GM11168 (cell line): ENCODE results near the gene ARNT2.
"Not testable (repeated sequence)": the region's sequence is repeated elsewhere in the genome, so short reads cannot be mapped to it uniquely, and the experiment has no call there.

Experiments used
- in situ Hi-C: fragments of 300-500 bp; cut with MboI; formaldehyde crosslinking; loops from one replicate; pipeline ENCODE4 v1.12.0; 2022; ENCODE audit warnings: low sequenced_read_pairs; ENCODE audit not compliant: unreplicated experiment

Gene ARNT2

DNA sequence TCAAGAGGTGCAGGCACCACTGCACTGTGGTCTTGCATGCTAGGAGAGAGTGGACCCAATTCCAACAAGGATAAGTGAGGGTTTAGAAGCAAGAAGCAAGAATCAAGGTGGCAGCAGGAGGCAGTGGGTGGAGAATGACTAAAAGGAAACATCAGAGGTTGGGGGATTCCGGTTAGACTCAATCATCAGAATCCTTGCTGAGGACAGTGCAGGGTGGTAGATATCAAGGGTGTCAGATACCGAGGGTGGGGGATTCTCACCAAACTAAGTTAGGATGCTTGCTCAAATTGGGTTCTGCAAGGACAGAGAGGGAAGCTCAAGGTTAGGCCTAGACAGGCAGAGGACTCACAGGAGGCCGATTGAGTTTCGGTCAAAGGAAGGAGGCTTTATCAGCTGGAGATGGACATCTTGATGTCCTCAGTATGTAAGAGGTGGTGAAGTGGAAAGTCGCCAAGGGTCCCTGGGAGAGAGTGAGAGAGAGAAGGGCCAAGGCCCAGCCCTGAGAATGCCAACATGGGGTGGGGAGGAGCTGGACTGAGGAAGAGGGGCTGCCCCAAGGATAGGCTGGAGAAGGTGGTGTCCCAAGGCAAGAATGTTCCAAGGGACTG, 102.2 kb downstream of the ARNT2 start:
- in situ Hi-C loops: no loop called here

DNA sequence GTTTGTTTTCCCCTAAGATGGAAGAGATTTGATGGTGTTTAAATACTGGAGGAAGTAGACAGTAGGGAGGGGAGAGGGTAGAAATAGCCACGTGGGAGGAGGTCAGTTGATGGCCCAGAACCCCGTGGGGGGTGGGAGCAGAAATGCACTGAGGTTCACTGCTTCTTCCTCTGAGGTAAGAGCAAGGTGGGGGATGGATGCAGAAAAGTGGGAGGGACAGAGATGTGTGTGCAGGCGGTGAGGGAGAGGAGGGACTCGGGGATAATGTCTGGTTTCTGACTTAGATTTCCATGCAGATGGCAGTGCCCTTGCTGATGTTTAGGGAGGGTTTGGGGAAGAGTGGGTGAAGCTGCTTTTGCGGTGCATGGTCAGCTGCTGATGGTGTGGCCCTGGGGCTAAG, 102.9 kb downstream of the ARNT2 start:
- in situ Hi-C loops: no loop called here

DNA sequence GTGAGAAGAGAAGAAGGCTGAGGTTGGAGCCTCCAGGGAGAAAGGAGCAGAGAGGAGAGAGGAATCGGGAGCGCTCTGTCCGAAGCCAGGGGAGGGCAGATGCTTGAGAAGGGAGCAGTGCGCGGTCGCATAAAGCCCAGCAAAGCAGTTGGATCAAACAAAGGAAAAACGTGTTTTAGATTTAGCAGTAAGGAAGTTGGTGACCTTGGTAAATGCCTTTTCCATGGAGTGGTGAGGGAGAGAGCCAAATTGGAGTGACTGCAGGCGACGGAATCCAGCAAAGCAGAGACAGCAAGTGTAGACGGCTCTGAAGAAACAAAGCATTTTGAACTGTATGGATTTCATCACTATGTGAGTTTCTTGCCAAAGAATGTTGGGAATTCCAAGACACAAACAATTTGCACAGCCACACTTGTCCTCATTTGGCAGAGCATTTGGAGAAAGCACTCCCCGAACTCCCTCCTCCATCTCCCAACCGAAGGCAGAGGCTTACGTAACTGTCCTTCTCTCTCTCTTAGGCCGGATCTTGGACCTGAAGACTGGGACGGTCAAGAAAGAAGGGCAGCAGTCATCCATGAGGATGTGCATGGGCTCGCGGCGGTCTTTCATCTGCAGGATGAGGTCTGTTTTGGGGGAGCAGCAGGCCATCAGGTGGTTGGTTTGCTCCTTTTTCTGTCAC, 103.6 kb downstream of the ARNT2 start:
- in situ Hi-C loops: no loop called here

DNA sequence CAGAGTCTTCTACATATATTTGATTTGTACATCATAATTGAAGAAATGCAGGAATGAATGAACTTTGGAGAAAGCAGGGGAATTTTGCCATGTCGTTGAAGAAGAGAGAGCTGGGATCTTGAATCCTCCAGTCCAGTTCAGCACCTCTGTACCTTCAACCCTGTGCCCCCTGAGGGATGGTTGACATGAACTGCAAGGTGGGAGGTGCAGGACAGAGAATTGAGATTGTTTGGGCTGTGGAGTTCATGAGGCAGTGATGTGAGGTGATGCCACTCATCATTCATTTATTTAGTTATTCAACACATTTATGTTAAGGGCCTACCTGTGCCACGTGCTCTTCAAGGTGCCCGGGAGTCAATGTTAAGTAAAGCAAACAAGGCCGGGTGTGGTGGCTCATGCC, 104.6 kb downstream of the ARNT2 start:
- in situ Hi-C loops: no loop called here

DNA sequence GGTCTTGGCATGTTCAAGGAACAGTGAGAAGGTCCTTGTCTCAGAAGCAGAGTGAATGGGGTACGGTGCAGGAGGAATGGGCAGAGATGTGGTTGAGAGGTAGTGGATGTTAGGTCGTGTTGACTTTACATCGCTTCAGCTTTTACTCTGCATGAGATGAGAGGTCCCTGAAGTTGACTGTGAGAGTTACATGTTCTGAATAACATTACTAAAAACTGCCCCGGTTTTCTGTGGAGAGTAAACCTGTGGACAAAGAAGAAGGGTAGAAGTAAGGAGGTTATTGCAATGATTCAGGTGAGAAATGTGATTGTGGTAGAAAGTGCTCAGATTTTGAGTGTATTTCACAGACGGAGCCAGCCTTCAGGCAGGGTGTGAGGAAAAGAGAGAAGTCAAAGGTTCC, 105.6 kb downstream of the ARNT2 start:
- in situ Hi-C loops: no loop called here

DNA sequence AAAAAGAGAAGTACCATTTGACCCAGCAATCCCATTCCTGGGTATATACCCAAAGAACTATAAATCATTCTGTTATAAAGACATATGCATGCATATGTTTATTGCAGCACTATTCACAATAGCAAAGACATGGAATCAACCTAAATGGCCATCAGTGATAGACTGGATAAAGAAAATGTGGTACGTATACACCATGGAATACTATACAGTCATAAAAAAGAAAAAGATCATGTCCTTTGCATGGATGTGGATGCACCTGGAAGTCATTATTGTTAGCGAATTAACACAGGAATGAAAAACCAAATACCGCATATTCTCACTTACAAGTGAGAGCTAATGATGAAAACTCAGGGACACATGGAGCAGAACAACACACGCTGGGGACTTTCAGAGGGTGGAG, 106.8 kb downstream of the ARNT2 start:
- in situ Hi-C loops: not testable (repeated sequence)

DNA sequence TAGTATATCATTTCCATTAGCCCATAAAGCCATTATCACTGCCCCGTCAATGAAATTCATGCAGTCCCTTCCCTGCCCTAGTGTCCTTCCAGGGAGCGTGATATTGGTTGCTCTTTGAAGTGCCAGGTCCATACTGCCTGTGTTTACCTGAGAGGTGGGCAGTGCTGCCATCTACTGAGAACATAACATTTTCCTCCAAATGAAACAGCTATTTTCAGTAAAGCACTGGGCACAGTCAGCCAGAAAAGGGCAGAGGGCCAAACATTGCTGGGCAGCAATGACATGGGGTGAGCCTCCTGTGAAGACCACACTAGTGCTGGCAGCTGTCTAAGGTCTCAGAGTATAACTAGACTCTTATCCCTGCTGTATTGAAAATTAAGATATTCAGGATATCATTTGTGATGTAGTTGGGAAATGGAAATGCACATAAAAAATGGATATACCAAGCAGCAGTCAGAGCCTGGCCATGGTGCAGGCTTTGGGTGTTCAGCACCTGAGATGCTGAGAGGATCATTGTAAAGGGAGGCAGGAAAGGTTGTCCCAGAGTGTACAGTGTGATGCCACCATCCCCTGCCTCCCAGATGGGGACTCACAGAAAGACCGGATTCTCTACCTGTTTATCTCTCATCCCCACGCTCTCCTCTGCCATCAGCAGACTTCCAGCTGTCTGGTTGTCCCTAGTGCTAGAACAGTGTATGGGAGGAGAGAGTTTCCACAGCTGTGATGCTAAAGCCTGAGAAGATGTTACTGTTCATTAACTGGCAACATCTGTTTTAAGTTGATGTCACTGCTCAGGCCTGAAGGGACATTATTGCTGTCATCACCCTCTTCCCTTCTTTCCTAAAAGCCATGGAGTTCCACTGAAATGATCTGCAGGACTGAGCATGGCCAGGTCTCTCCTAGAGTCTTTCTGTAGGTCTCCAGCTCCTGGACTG, 108.8 kb downstream of the ARNT2 start:
- in situ Hi-C loops: no loop called here

DNA sequence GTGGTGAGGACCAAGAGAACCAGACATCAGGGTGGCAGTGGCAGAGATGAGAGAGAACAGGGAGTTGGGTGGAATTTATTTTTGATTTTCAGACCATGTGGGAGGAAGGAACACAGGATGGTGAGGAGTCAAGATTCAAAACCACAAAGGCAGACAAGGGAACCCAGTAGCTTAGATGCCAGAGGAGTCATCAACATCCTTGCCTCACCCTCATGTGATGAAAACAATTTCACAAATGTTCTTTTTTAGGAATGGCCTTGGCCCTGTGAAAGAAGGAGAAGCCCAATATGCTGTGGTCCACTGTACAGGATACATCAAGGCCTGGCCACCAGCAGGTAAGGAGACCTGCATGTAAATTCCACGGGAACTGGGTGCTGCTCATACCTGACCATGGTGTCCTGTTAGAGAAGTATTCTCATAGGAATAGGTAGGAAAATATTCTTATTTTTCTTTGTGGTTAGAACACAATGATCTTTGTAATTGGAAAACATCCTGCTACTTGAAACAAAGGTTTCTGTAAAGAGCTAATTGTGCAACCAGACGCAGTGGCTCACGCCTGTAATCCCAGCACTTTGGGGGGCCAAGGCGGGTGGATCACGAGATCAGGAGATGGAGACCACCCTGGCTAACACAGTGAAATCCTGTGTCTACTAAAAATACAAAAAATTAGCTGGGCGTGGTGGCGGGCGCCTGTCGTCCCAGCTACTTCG, 110.0 kb downstream of the ARNT2 start:
- in situ Hi-C loops: no loop called here

DNA sequence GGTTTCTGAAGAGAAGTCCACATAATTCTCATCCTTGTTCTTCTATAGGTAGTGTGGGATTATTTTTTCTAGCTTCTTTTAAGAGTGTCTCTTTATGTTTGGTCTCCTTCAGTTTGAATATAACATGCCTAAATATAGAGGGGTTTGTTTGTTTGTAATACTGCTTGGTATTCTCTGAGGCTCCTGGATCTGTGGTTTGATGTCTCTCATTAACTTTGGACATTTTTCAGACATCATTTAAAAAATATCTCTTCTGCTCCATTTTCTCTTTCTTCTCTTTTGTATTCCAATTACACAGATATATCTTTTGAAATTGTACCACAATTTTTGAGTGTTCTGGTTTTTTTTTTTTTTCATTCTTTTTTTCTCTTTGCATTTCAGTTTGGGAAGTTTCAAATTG, 113.1 kb downstream of the ARNT2 start:
- in situ Hi-C loops: no loop called here

DNA sequence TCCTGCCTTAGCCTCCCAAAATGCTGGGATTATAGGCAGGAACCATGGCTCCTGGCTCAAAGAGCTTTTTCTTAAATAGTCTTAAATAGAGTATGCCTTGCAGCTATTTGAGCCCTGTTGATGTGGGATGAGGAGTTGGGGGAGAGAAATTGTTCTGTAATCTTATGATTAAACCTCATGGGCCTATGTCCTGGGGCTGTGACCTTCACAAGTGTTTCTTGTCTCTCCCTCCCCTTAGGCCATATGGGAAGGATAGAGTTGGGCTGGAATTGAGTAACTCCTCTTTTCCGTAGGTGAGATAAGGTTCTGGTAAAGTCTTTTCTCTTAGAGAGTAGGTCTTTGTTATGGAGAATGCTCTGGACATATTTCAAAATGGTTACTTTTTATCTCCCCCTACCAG, 114.3 kb downstream of the ARNT2 start:
- in situ Hi-C loops: no loop called here

DNA sequence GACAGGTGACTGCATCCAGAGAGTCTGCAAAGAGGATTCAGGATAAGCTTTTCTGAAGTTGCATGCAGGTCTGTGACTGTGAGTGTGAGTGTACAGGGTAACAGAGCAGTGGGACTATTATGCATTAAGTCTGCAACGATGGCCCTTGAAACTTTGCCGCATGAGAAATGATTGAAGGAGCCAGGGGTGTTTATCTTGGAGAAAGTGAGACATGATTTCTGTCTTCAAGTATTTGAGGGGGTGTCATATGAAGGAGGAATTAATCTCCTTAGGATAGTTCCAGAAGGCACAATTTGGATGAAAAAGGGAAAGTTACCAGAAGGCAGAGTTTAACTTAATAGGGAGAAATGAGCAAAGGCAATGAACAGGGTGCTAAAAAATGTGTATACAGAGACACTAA, 119.6 kb downstream of the ARNT2 start:
- in situ Hi-C loops: no loop called here

DNA sequence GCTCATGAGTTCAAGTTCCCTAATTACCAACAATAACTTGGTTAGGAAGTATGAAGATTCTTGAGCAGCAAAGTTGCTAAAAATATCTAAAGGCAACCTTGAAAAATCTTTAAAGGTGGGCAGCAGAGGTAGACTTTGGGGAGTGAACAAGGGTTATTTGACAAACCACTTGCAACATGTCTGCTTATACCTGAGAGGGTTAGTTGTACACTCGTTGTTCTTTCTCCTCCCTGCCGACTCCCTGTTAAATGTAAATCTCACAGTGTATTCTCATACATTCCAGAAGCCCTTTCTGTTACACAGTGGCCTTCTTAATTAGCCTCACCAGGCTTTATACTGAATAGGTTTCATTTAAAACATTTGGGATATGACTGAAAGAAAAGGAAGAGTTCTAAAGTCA, 121.7 kb downstream of the ARNT2 start:
- in situ Hi-C loops: no loop called here

DNA sequence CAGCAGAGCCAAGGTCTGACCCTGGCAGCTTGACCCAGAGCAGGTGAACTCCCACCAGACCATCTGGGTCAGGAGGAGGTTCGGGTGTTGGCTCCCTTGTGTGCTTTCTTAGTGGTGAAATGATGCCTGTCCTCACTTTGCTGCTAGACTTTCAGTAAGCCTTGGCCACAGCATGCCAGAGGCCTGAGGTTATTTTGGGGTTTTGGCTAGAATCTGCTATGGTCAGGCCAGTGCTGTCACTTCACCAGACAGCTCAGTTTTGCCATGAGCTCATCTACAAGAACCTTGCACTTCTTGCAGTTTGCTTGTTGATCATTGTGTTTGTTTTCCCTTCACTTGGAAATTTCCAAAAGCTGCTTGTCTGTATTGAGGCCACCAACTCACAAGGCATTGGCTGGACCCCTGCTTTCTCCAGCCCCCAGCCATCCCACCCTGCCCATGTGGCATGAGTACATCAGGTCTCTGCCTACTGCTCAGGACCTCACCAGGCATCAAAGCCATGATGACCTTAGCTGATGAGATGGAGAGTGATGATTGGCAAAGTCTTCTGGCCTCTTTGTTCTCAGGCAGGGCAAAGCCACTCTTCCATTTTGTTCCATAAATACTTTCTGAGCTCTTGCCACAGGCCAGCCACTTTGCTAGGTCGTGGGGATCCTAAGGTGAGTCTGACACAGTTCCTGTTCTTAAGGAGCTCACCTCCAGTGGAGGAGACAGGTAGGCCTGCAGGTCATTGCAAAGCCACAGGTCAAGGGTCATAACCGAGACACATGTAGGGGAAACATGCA, 122.6 kb downstream of the ARNT2 start:
- in situ Hi-C loops: no loop called here

DNA sequence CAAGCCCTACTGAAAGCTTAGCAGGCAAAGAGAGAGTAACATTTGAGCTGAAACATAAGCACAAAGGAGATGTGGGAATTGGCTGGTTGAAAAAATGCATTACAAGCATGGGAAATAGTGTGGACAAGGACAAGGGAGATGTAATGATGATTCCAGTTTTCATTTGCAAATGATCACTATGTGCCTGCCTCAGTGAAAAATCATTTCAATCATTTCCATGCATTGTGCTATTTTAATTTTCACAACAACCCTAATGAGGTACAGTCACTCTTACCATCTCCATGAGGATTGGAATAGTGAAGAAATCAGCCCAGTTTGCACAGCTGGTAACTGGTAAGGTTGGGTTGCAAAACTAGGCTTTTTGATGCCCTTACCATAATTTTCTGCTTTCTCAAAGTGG, 123.2 kb downstream of the ARNT2 start:
- in situ Hi-C loops: no loop called here

DNA sequence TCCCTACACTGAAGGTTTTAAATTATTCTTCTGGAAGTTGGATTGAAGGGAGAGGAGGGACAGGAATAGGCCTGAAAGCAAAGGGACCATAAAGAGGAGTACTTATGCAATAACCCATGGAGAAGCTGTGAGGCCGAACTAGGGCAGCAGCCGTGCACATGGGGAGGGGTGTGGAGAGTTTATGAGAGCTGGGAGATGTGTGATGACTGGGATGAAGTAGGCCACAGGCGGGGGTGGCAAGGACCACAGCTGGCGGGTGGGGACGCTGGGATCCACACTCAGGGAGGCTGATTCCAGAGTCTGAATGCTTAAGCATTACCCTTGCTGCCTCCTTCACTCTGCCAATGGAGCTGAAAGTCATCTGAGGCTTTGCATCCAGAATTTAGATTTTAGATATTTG, 123.8 kb downstream of the ARNT2 start:
- in situ Hi-C loops: no loop called here

DNA sequence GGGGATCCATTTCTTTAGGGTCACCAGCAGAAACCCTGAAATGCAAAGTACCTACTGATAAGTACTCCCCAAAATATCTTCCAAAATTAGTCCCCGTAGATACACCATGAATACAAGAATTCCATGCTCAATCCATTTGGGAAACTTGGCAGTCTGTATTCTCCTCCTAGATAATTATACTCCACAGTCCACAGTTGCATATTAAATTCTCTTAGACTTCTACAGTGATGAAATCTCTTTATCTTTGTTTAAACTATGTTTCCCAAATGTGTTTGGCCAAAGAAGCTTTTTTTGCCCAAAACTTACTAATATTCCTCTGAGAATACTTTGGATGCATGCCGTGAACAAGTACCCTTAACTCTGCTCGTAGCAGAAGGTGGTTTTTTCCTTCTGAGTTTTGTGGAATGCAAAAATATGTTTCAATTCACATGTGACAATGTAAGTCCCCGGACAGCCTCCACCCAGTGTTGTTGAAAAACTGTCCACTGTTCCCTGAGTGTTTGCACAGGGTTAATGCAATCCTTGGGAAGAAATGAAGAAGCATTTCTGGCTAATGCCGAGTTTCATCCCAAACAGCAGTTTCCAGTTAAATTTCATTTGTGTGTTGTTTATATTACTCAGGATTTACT, 126.7 kb downstream of the ARNT2 start:
- in situ Hi-C loops: no loop called here

DNA sequence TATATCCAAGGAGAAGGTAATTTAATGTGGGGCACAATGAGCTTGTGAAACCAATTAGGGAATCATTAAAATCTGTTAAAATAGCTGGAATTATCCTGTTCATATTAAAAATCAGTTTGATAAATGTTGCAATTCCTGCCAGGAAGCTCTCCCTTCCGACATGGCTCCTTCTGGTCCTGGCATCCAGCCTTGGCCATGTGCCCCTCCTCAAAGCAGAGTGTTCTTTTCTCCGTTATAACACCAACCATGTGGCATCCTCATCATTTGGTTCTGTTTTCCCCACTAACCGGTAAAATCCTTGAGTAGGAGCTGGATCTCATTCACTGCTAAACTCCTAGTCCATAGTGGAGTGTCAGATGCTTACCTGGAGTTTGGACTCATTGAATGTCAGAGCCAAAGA, 127.2 kb downstream of the ARNT2 start:
- in situ Hi-C loops: no loop called here

DNA sequence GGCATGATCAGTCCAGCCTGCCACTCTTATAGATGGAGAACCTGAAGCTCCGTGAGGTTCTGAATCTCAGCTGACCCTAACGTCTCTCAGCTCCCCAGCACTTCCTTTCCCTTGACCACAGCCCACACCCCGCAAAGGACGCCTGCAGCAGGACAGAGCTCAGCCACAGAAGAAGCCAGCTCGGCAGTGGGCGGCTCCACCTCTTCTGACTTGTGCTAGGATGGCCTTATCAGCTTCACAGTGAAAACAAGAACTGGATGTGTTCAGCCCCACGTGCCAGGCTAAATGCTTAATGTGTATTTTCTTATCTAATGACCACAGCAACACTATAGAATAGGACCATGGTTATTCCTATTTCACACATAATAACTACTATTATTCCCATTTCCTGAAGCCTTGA, 127.6 kb downstream of the ARNT2 start:
- in situ Hi-C loops: no loop called here

DNA sequence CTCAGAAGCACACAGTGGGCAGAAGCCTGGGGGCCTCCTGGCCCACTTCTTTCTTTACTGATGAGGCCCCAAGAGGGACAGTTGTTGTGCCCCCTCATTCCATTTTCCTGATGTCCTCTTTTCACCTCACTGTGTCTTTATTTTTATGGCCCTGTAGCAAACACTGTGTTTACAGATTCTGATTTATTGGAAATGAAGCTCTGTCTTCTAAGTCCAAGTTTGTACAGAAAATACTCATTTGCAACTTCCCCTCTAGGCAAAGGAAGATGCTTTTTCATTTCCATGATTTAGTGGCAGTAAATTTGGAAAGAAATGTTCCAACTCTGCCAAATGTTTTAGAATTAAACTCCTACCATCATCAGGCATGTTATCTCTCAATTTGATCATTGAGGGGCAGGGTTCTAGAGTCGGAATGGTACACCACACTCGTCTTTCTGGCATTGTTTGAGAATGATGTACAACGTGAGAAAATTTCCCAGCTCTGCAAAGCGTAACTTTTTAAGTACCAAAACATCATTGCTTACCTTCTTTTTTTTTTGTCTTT, 129.7 kb downstream of the ARNT2 start:
- in situ Hi-C loops: no loop called here
